IMR-90 (cell line): ENCODE data around the gene DACH1. TPM values are rescaled to one million over a fixed set of nuclear protein-coding genes. Genes with fewer than 3 reads are reported as not detected.

Source experiments
- ATAC-seq: fragments of 200-7000 bp; cut with Tn5 transposase; 2 replicates; pipeline ENCODE4 v1.9.1; 2020; ENCODE audit warnings: low read depth, mild to moderate bottlenecking, moderate library complexity
- BruUV-seq: library from RNA; stranded (reverse); fragments of 400-500 nt; replicated peaks from 2 replicates; lab custom pipeline; 2021; lab: Mats Ljungman, UMichigan
- CTCF ChIA-PET: fragments of 300-600 bp; formaldehyde crosslinking; extraction: SDS; loops from one replicate; lab custom pipeline; 2021; ENCODE audit warnings: antibody characterized with exemption; lab: Yijun Ruan, JAX
- POLR2A ChIA-PET: fragments of 300-600 bp; sonication (Branson Sonifier 250); formaldehyde crosslinking; loops from one replicate; lab custom pipeline; 2022; ENCODE audit warnings: antibody characterized with exemption; ENCODE audit not compliant: unreplicated experiment; lab: Charles Lee
- DNase-seq: peaks from one replicate; pipeline ENCODE4 v3.0.0; 2013
- H2AFZ ChIP-seq: replicated peaks from 2 replicates; pipeline ENCODE3; 2013; ENCODE audit warnings: low read length, mild to moderate bottlenecking; ENCODE audit not compliant: poor library complexity
- H2AK5ac ChIP-seq: 2 replicates; pipeline ENCODE4 v1.6.1; 2013; ENCODE audit warnings: low read depth, low read length, inconsistent platforms
- H2AK9ac ChIP-seq: replicated peaks from 2 replicates; pipeline ENCODE3; 2013; ENCODE audit warnings: mild to moderate bottlenecking, low read depth, low read length, moderate library complexity; ENCODE audit not compliant: poor library complexity
- H2BK120ac ChIP-seq: 2 replicates; pipeline ENCODE4 v1.6.1; 2013; ENCODE audit warnings: low read depth, low read length, inconsistent platforms
- H2BK15ac ChIP-seq: 3 replicates; pipeline ENCODE4 v1.6.1; 2013; ENCODE audit warnings: low read depth, low read length, inconsistent platforms
- H2BK20ac ChIP-seq: 2 replicates; pipeline ENCODE4 v1.6.1; 2013; ENCODE audit warnings: low read depth, mild to moderate bottlenecking, inconsistent platforms, low read length, moderate library complexity
- H2BK5ac ChIP-seq: 2 replicates; pipeline ENCODE4 v1.6.1; 2013; ENCODE audit warnings: mild to moderate bottlenecking, low read depth, low read length, inconsistent platforms; ENCODE audit not compliant: poor library complexity, severe bottlenecking
- H3K14ac ChIP-seq: replicated peaks from 2 replicates; pipeline ENCODE4 v1.6.1; 2013; ENCODE audit warnings: low read depth, low read length, inconsistent platforms
- H3K18ac ChIP-seq: 2 replicates; pipeline ENCODE4 v1.6.1; 2013; ENCODE audit warnings: low read depth, low read length, control low read depth
- H3K23ac ChIP-seq: 2 replicates; pipeline ENCODE4 v1.6.1; 2013; ENCODE audit warnings: low read depth, low read length, inconsistent platforms
- H3K27ac ChIP-seq: 2 replicates; pipeline ENCODE4 v1.5.1; 2013; ENCODE audit warnings: mild to moderate bottlenecking, control low read depth, low read length; ENCODE audit not compliant: insufficient read depth
- H3K27me3 ChIP-seq: 2 replicates; pipeline ENCODE4 v1.6.1; 2013; ENCODE audit warnings: low read length; ENCODE audit not compliant: control insufficient read depth, insufficient read depth
- H3K36me3 ChIP-seq: 2 replicates; pipeline ENCODE4 v1.6.1; 2013; ENCODE audit warnings: low read length, mixed read lengths; ENCODE audit not compliant: control insufficient read depth, insufficient read depth
- H3K4ac ChIP-seq: 2 replicates; pipeline ENCODE4 v1.6.1; 2013; ENCODE audit warnings: low read depth, low read length, inconsistent platforms
- H3K4me1 ChIP-seq: 2 replicates; pipeline ENCODE4 v1.6.1; 2013; ENCODE audit warnings: low read length, mixed read lengths; ENCODE audit not compliant: control insufficient read depth, insufficient read depth
- H3K4me2 ChIP-seq: 2 replicates; pipeline ENCODE4 v1.6.1; 2013; ENCODE audit warnings: low read depth, mild to moderate bottlenecking, control low read depth, low read length, moderate library complexity
- H3K4me3 ChIP-seq: 2 replicates; pipeline ENCODE4 v1.5.1; 2013; ENCODE audit warnings: low read depth, mild to moderate bottlenecking, control low read depth, low read length, moderate library complexity; ENCODE audit not compliant: insufficient read depth
- H3K56ac ChIP-seq: 2 replicates; pipeline ENCODE4 v1.6.1; 2013; ENCODE audit warnings: low read length, inconsistent platforms; ENCODE audit not compliant: insufficient read depth; ENCODE audit errors: extremely low read depth
- H3K79me1 ChIP-seq, 2 experiments: 2 replicates each; pipeline ENCODE4 v1.6.1; 2013; ENCODE audit warnings: low read length in 2 of 2, inconsistent platforms in 1 of 2, low read depth in 1 of 2
- H3K9ac ChIP-seq: 2 replicates; pipeline ENCODE4 v1.6.1; 2013; ENCODE audit warnings: low read depth, low read length, control low read depth
- H3K9me1 ChIP-seq: 2 replicates; pipeline ENCODE4 v1.6.1; 2013; ENCODE audit warnings: low read length, inconsistent platforms; ENCODE audit not compliant: insufficient read depth
- H3K9me3 ChIP-seq: 2 replicates; pipeline ENCODE4 v1.6.1; 2013; ENCODE audit warnings: low read length; ENCODE audit not compliant: control insufficient read depth, insufficient read depth
- H4K20me1 ChIP-seq: 2 replicates; pipeline ENCODE4 v1.6.1; 2013; ENCODE audit warnings: low read length, inconsistent platforms; ENCODE audit not compliant: insufficient read depth
- H4K5ac ChIP-seq: 2 replicates; pipeline ENCODE4 v1.6.1; 2013; ENCODE audit warnings: mild to moderate bottlenecking, low read depth, low read length, control low read depth
- H4K8ac ChIP-seq, 2 experiments: 2 replicates each; pipeline ENCODE4 v1.6.1; 2013; ENCODE audit warnings: low read depth in 2 of 2, low read length in 2 of 2, control low read depth in 1 of 2, inconsistent platforms in 1 of 2
- H4K91ac ChIP-seq: 2 replicates; pipeline ENCODE4 v1.6.1; 2013; ENCODE audit warnings: low read depth, low read length, inconsistent platforms; ENCODE audit not compliant: insufficient read depth
- BHLHE40 ChIP-seq: fragments of 150-350 bp; IDR thresholded peaks from 2 replicates; pipeline ENCODE4 v1.6.1; 2016; ENCODE audit warnings: mild to moderate bottlenecking, low read depth, low read length
- CEBPB ChIP-seq: IDR thresholded peaks from 2 replicates; pipeline ENCODE4 v1.6.1; 2012; ENCODE audit warnings: low read depth, low read length, improper control_type of control experiment
- CHD1 ChIP-seq: IDR thresholded peaks from 2 replicates; pipeline ENCODE4 v1.6.1; 2012; ENCODE audit warnings: low read depth, low read length, improper control_type of control experiment
- CTCF ChIP-seq: conservative IDR thresholded peaks from 2 replicates; pipeline ENCODE4 v1.5.1; 2012; ENCODE audit warnings: mild to moderate bottlenecking, low read depth, low read length, improper control_type of control experiment
- ELK1 ChIP-seq: fragments of 150-350 bp; IDR thresholded peaks from 2 replicates; pipeline ENCODE4 v1.6.1; 2016; ENCODE audit warnings: low read depth, mild to moderate bottlenecking, low read length, moderate library complexity, borderline replicate concordance
- MAFK ChIP-seq: IDR thresholded peaks from 2 replicates; pipeline ENCODE4 v1.6.1; 2012; ENCODE audit warnings: low read depth, low read length, improper control_type of control experiment
- MAZ ChIP-seq: IDR thresholded peaks from 2 replicates; pipeline ENCODE4 v1.6.1; 2012; ENCODE audit warnings: low read depth, mild to moderate bottlenecking, low read length, improper control_type of control experiment, moderate library complexity, borderline replicate concordance
- MXI1 ChIP-seq: IDR thresholded peaks from 2 replicates; pipeline ENCODE4 v1.6.1; 2012; ENCODE audit warnings: low read depth, mild to moderate bottlenecking, low read length, moderate library complexity, borderline replicate concordance
- NFE2L2 ChIP-seq: fragments of 150-350 bp; IDR thresholded peaks from 2 replicates; pipeline ENCODE4 v1.6.1; 2016; ENCODE audit warnings: low read depth, mild to moderate bottlenecking, low read length
- POLR2A ChIP-seq: IDR thresholded peaks from 2 replicates; pipeline ENCODE4 v1.6.1; 2012; ENCODE audit warnings: mild to moderate bottlenecking, low read depth, low read length
- RAD21 ChIP-seq: IDR thresholded peaks from 2 replicates; pipeline ENCODE4 v1.6.1; 2012; ENCODE audit warnings: low read length, improper control_type of control experiment
- RCOR1 ChIP-seq: IDR thresholded peaks from 2 replicates; pipeline ENCODE4 v1.6.1; 2012; ENCODE audit warnings: mild to moderate bottlenecking, low read length, improper control_type of control experiment; ENCODE audit not compliant: insufficient replicate concordance
- RFX5 ChIP-seq: IDR thresholded peaks from 2 replicates; pipeline ENCODE4 v1.8.0; 2012; ENCODE audit warnings: low read depth, mild to moderate bottlenecking, low read length, moderate library complexity
- SMC3 ChIP-seq: fragments of 150-350 bp; IDR thresholded peaks from 2 replicates; pipeline ENCODE4 v1.6.1; 2016; ENCODE audit warnings: low read depth, mild to moderate bottlenecking, antibody characterized with exemption, low read length, moderate library complexity
- USF2 ChIP-seq: fragments of 150-350 bp; IDR thresholded peaks from 2 replicates; pipeline ENCODE4 v1.6.1; 2017; ENCODE audit warnings: mild to moderate bottlenecking, antibody characterized with exemption, low read length, low read depth
- WGBS, 2 experiments: methylation state at CpG; one replicate each; pipeline versions ENCODE4 v1.1.5 to v1.1.7; 2013; ENCODE audit warnings: missing lambda C conversion rate in 2 of 2; ENCODE audit not compliant: insufficient read length in 1 of 2; ENCODE audit errors: extremely low coverage in 2 of 2; 5-methylcytosine and 5-hydroxymethylcytosine counted together
- dilution Hi-C: fragments of 300-500 bp; cut with HindIII; formaldehyde crosslinking; loops from one replicate; pipeline ENCODE4 v1.14.3; 2018; ENCODE audit warnings: low sequenced_read_pairs; ENCODE audit not compliant: unreplicated experiment
- in situ Hi-C: fragments of 300-500 bp; cut with MboI; formaldehyde crosslinking; loops from 3 replicates; pipeline ENCODE4 v1.14.3; 2019; ENCODE audit warnings: low sequenced_read_pairs, inconsistent platforms, mixed read lengths
- intact Hi-C: fragments of 100-400 bp; cut with micrococcal nuclease; formaldehyde crosslinking; loops from 2 replicates; pipeline ENCODE4 v1.10.0; 2022
- polyA plus RNA-seq, 3 experiments: library from polyadenylated mRNA; depleted of rRNA; stranded (reverse); fragments of >200 nt; gene quantifications; 2 replicates each; pipeline ENCODE4 v1.2.3, GENCODE V29; 2012; ENCODE audit warnings: low replicate concordance in 1 of 3
- total RNA-seq: library from RNA; depleted of rRNA; stranded (reverse); fragments of >200 nt; gene quantifications from 2 replicates; pipeline ENCODE4 v1.2.3, GENCODE V29; 2012

Gene DACH1
- total and polyA plus RNA-seq, 2 of the 4 experiments (the other 2 are of a cell fraction), result not detected

GRCh38 chr13:71780546-71780945 lies 86.5 kb downstream of the DACH1 start:
- H3K79me1 ChIP-seq, result no peaks in the 10 kb centered on the region
- no peaks in the 10 kb centered on the region for H4K20me1 ChIP-seq
- WGBS, 2 experiments, result no CpG with 5 or more reads among the region's 5 CpGs
- DNase-seq (no peak), ATAC-seq (no peak)
- no peak overlapping the region for H4K8ac ChIP-seq
- H3K36me3 ChIP-seq, result no peaks in the 10 kb centered on the region
- H3K56ac ChIP-seq, result no peak overlapping the region
- H4K91ac ChIP-seq, result no peak overlapping the region
- H2AFZ ChIP-seq, result no peak overlapping the region
- H3K4ac ChIP-seq, result no peak overlapping the region
- H3K27me3 ChIP-seq, result no peaks in the 10 kb centered on the region
- intact Hi-C loops, result no loop called here
- no peak overlapping the region for H3K4me3 ChIP-seq
- H3K18ac ChIP-seq, result no peak overlapping the region
- H2AK9ac ChIP-seq, result no peak overlapping the region
- H4K5ac ChIP-seq, result no peak overlapping the region
- no peak overlapping the region for H2BK120ac ChIP-seq
- POLR2A ChIA-PET, result no interaction called here
- no peak overlapping the region for H3K9ac ChIP-seq
- dilution Hi-C loops, result no loop called here
- H2BK20ac ChIP-seq, result no peak overlapping the region
- no peaks in the 10 kb centered on the region for H3K9me1 ChIP-seq
- no peak overlapping the region for H2BK5ac ChIP-seq
- in situ Hi-C loops, result no loop called here
- TF ChIP-seq MAZ, result no peak
- no peak for TF ChIP-seq POLR2A
- TF ChIP-seq CEBPB, result no peak
- TF ChIP-seq RAD21, result no peak
- no peak for TF ChIP-seq CHD1
- no peak for TF ChIP-seq RFX5
- no peak for TF ChIP-seq SMC3
- no peak for TF ChIP-seq MXI1
- no peak for TF ChIP-seq NFE2L2
- no peak for TF ChIP-seq USF2
- no peak for TF ChIP-seq RCOR1
- TF ChIP-seq ELK1, result no peak
- TF ChIP-seq MAFK, result no peak
- no peak for TF ChIP-seq CTCF
- TF ChIP-seq BHLHE40, result no peak
- no peak overlapping the region for H3K27ac ChIP-seq
- no TSS peak for BruUV-seq
- H3K14ac ChIP-seq, result no peak overlapping the region
- H3K23ac ChIP-seq, result no peak overlapping the region
- no peak overlapping the region for H2BK15ac ChIP-seq
- H3K9me3 ChIP-seq, result no peaks in the 10 kb centered on the region
- no peak overlapping the region for H3K4me2 ChIP-seq
- H3K4me1 ChIP-seq, result no peaks in the 10 kb centered on the region
- CTCF ChIA-PET, result no interaction called here
- no peak overlapping the region for H2AK5ac ChIP-seq
